HepG2 (cell line): ENCODE data around the gene HTRA2. TPM values are rescaled to one million over a fixed set of nuclear protein-coding genes. Genes with fewer than 3 reads are reported as not detected.
A peak's percentile ranks its signal among the peaks of the same experiment; 100 is the strongest.

Experiments
- CBX5 ChIP-seq: sonication (generic); formaldehyde crosslinking; IDR thresholded peaks from 2 replicates; pipeline ENCODE4 v1.4.0; 2020; ENCODE audit warnings: missing genetic modification reagents, borderline replicate concordance
- HNF1B ChIP-seq: sonication (generic); formaldehyde crosslinking; IDR thresholded peaks from 2 replicates; pipeline ENCODE4 v1.5.1; 2020; ENCODE audit warnings: mild to moderate bottlenecking, moderate library complexity, missing genetic modification reagents
- ISX ChIP-seq: sonication (generic); formaldehyde crosslinking; conservative IDR thresholded peaks from 2 replicates; pipeline ENCODE4 v1.5.0; 2020; ENCODE audit warnings: missing genetic modification reagents
- JUN ChIP-seq: sonication (generic); formaldehyde crosslinking; IDR thresholded peaks from 2 replicates; pipeline ENCODE4 v1.4.0; 2020; ENCODE audit warnings: mild to moderate bottlenecking, missing genetic modification reagents
- MAZ ChIP-seq, 2 experiments: sonication (generic) in 1 of 2; formaldehyde crosslinking in 1 of 2; IDR thresholded peaks; 2 replicates each; pipeline versions ENCODE4 v1.5.0 to v1.6.1; 2012 to 2020; ENCODE audit warnings: low read depth in 2 of 2, mild to moderate bottlenecking in 2 of 2, borderline replicate concordance in 1 of 2, improper control_type of control experiment in 1 of 2, low read length in 1 of 2, missing genetic modification reagents in 1 of 2, moderate library complexity in 1 of 2
- MXD4 ChIP-seq: IDR thresholded peaks from 2 replicates; pipeline ENCODE4 v1.6.1; 2016; ENCODE audit warnings: mild to moderate bottlenecking, missing biosample characterization, missing genetic modification reagents
- NFATC3 ChIP-seq: sonication (generic); formaldehyde crosslinking; IDR thresholded peaks from 2 replicates; pipeline ENCODE4 v1.5.1; 2020; ENCODE audit warnings: mild to moderate bottlenecking, missing genetic modification reagents
- SIX4 ChIP-seq: sonication (generic); formaldehyde crosslinking; IDR thresholded peaks from 2 replicates; pipeline ENCODE4 v1.4.0; 2020; ENCODE audit warnings: missing genetic modification reagents
- SMAD9 ChIP-seq: sonication (generic); formaldehyde crosslinking; IDR thresholded peaks from 2 replicates; pipeline ENCODE4 v1.5.1; 2020; ENCODE audit warnings: mild to moderate bottlenecking, missing genetic modification reagents
- THRA ChIP-seq: sonication (generic); formaldehyde crosslinking; IDR thresholded peaks from 2 replicates; pipeline ENCODE4 v1.4.0; 2020; ENCODE audit warnings: missing genetic modification reagents, borderline replicate concordance
- ZFP37 ChIP-seq: sonication (generic); formaldehyde crosslinking; IDR thresholded peaks from 2 replicates; pipeline ENCODE4 v1.4.0; 2020; ENCODE audit warnings: missing genetic modification reagents, borderline replicate concordance
- ZNF235 ChIP-seq: sonication (generic); formaldehyde crosslinking; IDR thresholded peaks from 2 replicates; pipeline ENCODE4 v1.8.1; 2023; ENCODE audit warnings: mild to moderate bottlenecking, missing genetic modification reagents, borderline replicate concordance
- ZNF572 ChIP-seq: sonication (generic); formaldehyde crosslinking; IDR thresholded peaks from 2 replicates; pipeline ENCODE4 v1.5.1; 2020; ENCODE audit warnings: mild to moderate bottlenecking, missing genetic modification reagents
- ZSCAN31 ChIP-seq: sonication (generic); formaldehyde crosslinking; IDR thresholded peaks from 2 replicates; pipeline ENCODE4 v1.5.0; 2020; ENCODE audit warnings: low read depth, mild to moderate bottlenecking, missing genetic modification reagents
- polyA plus RNA-seq, 8 experiments: library from polyadenylated mRNA; depleted of rRNA in 3 of 8; stranded (reverse) in 7 of 8; unstranded in 1 of 8; fragments of >200 nt; fragmentation: Illumina TruSeq in 4 of 8; extraction: Trizol in 4 of 8; gene quantifications; 2 replicates each; pipeline versions ENCODE4 v1.2.1 to v1.2.3, GENCODE V29; 2011 to 2016; ENCODE audit warnings: low read depth in 4 of 8, missing spikeins in 1 of 8, mixed read lengths in 1 of 8; ENCODE audit not compliant: insufficient read depth in 1 of 8
- total RNA-seq, 5 experiments: library from RNA; depleted of rRNA; stranded (reverse); fragments of >200 nt; fragmentation: Illumina TruSeq; extraction: Trizol; gene quantifications; 2 replicates each; pipeline ENCODE4 v1.2.3, GENCODE V29; 2016; ENCODE audit warnings: low read depth in 1 of 5

The HTRA2 gene
- total and polyA plus RNA-seq, 2 of the 13 experiments (the other 11 are each of a cell fraction or from before 2014, with no cell fraction given) = 47.7 to 50.3 TPM

GRCh38 chr2:74525717-74526648, 3.8 kb upstream of the HTRA2 start, which contains the start of gene DQX1 (continued):
- no peak for TF ChIP-seq ISX (CRISPR knock-in tag)
- TF ChIP-seq ZSCAN31 = peak; percentile 88; the same call in 1 of the 2 replicates
- TF ChIP-seq THRA = peak; percentile 91
- TF ChIP-seq ZFP37 (CRISPR knock-in tag) = 0 out of 2 replicates have a peak, but pooled peaks have one; percentile 70
- peak; percentile 66; the same call in 1 of the 2 replicates for TF ChIP-seq MAZ (IDR thresholded peaks at IDR 0.05; ENCODE audit: borderline replicate concordance, low read depth, low read length)
- TF ChIP-seq MAZ (CRISPR knock-in tag; IDR thresholded peaks at IDR 0.05; ENCODE audit: low read depth) = peak; percentile 45; the same call in 1 of the 2 replicates
- TF ChIP-seq MXD4 (CRISPR knock-in tag) = peak; percentile 68
- TF ChIP-seq SMAD9 (CRISPR knock-in tag) = no peak
- no peak for TF ChIP-seq SIX4
- no peak for TF ChIP-seq ZNF235
- no peak for TF ChIP-seq NFATC3 (CRISPR knock-in tag)
- no peak for TF ChIP-seq ZNF572 (CRISPR knock-in tag)
- no peak for TF ChIP-seq JUN (CRISPR knock-in tag)
- TF ChIP-seq HNF1B (CRISPR knock-in tag) = 0 out of 2 replicates have a peak, but pooled peaks have one; percentile 8
- no peak; the same call in 1 of the 2 replicates for TF ChIP-seq CBX5 (CRISPR knock-in tag)
